HG02870 (cell line): Measurements from ENCODE around the gene NAT9.
A peak's percentile ranks its signal among the peaks of the same experiment; 100 is the strongest.

Source experiments
- ATAC-seq: cut with Tn5 transposase; IDR thresholded peaks from one replicate; pipeline ENCODE4 v1.9.1; 2021; ENCODE audit warnings: mild to moderate bottlenecking, moderate library complexity; ENCODE audit not compliant: unreplicated experiment

NAT9 gene

GRCh38 chr17:74780443-74781238, 4.5 kb upstream of the NAT9 start:
- ATAC-seq, result no peak

- peak; percentile 65 for ATAC-seq
These were observed 3.8 kb upstream of the NAT9 start for GRCh38 chr17:74779948-74780400.

- no peak for ATAC-seq
These were observed 3.4 kb upstream of the NAT9 start for GRCh38 chr17:74779501-74779900.

- no peak for ATAC-seq
These were observed 2.8 kb upstream of the NAT9 start for GRCh38 chr17:74778960-74779359.

DNA sequence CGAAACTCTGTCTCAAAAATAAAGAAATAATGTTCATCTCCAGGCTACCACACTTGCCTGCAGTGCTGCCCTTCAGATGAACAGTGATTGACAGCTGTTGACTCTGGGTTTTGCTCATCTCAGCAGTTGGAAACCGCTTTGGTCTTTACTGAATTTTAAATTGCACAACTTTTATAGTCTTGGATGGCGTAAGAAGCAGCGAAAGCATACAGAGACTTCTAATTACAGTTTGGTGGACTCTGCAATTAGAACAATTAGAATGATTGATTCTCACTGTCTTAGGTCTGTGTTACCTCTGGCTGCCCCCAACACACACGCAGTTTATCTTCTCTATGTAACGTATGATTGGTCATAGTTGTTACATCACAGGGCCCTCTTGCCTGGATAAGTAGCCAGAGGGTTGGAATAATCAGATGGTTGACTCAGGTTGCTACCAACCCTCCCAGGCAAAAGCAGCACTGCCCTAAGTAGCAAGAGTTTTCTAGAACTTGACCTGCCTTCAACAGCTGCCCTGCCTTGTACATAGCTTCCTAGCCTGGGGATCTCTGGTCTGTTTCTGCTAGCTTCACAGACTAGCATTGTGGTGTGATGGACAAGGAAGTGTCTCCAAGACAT, 1.9 kb upstream of the NAT9 start:
- no peak for ATAC-seq

DNA sequence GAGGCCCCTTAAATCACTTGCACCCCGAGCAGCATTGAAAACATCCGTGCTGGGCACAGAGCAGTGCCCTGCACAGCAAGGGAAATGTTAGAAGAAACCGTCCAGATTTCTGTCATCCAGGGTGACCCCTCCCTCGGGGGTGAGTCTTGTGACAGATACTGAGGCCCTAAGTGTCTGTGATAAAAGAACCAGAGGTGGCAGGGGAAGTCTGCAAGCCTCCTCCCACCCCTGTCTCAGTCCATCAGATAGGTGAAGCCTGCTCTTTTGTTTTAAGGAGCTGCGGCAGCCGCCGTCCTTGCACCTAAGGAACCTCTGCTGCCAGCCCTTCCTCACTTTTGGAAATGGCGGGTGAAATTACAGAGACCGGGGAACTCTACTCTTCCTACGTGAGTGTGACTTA, 845 bp upstream of the NAT9 start:
- no peak for ATAC-seq

DNA sequence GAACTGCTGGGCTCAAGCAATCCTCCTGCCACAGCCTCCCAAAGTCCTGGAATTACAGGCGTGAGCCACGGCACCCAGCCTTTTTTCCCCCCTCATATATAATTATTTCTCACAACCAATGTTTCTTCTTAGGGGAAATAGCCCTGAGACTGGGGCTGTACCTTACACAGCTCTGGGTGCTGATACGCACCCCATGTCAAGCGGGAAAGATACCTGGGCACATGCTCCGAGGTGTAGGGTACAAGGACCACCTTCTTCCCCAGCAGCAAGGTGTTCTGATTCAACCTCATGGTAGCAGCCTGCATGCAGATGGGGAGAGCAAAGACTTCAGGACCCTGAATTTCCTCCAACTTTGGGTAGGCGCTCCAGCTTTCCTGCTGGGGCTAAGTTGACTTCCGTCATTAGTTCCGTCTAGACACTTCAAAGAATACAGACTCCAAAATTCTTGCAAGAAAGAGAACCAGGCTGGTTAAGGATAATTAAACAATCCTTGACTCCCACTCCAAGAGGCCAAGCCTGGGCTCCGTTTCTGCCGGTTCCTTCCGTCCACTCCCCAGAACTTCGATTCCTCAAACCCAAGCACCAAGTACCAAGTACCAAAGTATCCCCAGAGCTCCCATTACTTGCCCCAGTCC, 619 bp downstream of the NAT9 start:
- no peak for ATAC-seq

GRCh38 chr17:74773871-74774286, 2.3 kb downstream of the NAT9 start:
- ATAC-seq, result no peak

DNA sequence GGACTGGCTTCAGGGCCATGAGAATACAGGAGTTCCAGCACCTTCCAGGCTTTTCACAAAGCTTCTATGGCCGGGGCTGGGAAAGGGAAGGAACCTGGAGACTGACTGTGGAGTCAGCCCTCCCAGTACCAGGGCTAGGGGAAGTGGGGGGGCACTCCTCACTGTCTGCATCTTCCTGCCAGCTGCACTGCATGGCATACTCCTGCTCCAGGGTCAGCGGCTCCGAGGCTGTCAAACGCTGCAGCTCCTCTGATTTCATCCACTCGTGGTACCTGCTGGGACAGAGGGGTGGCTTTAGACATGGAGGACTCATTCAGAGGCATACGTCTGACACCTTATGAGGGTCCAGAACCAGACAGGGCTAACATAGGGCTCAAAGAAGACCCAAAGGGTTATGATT, 2.7 kb downstream of the NAT9 start:
- no peak for ATAC-seq

DNA sequence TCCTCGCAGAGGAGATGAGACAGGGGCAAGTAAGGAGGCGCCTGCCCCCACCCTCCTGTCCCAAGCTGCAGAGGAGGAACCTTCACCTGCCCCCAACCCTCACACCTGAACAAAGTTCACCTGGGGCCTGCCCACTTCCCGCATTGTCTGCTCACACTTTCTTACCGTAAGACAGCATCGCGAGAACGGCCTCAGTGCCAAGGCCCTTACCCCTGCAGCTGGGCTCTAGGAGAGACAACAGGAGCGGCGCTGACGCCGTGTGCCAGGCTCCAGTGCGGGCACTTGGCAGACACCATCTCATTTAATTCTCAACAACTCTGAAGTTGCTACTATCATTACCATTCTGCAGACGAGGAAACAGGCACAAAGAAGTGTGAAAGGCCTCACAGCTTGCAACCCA, 4.1 kb downstream of the NAT9 start:
- no peak for ATAC-seq

- no peak for ATAC-seq
These were observed 4.7 kb downstream of the NAT9 start for GRCh38 chr17:74771319-74771914.

DNA sequence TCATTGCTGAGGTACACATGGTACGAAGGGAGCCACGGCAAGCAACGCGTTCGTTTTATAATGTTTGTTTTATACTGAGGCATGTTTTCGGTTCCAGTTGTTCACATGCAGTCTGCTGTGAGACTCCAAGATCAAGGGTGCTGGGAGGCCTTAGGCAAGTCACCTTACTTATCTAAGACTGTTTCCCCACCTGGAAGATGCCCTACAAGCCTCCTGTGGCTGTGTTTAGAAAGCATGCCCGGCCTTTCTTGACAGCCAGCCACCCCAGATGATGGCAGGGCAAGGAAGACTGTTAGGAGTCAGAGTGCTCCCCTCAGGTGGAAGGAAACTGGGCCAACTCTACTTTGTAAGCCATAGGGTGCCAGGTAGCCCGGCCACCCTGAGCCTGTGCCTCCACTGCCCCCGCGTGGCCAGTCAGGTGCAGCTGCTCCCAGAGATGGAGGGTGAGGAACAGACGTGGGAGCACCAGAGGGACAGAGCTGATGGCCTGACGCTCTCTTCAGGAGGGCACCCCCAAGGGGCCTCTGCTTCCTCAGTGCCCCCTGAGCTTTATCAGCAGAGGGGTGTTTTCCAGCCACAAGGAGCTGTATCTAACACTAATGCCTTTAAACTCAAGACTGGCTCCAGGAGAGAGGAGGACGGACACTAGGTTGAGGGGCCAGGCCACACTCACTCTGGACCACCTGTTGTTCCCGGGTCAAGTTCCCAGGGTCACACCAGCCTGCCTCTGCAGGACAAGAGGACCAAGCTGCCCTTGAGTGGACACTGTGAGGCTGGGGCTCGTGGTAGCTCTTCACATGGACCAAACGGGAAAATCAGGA, 5.4 kb downstream of the NAT9 start:
- no peak for ATAC-seq

GRCh38 chr17:74769856-74770497, 6.2 kb downstream of the NAT9 start:
- ATAC-seq, result no peak

DNA sequence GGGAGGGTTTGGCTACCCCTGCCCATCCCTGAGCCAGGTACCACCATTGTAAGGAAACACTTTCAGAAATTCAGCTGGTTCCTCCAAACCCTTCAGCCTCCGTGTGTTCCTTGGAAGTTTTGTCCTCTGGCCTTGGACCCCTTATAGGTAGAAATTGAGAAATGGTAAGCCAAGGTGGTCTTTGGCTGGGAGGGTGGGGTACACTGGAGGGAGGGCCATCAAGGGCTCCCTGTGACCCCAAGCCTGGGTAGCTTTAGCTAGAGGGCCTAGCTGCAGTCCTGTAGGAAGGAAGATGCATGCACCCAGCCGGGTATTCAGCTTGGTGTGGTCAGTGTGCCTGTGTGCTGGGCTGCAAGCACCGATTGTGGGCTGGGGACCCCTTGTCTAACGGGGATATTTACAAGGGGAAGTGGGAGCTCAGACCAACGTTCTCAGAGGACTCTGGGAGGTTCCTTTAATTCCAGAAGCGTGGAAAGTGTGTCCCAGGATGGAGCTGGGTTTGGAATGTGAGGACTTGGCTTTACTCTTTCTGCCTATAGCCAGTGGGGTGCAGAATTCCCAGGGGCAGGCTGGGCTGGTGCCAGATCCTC, 6.8 kb downstream of the NAT9 start:
- ATAC-seq, result no peak

DNA sequence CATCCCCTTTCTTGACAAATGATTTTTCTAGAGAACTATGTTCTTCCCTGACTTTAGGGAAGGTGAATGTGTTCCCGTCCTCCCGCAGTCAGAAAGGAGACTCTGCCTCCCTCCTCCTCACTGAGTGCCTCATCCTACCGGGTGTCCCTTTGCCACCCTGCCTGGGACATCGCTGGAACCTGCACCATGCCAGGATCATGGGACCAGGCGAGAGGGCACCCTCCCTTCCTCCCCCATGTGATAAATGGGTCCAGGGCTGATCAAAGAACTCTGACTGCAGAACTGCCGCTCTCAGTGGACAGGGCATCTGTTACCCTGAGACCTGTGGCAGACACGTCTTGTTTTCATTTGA, 7.4 kb downstream of the NAT9 start:
- no peak for ATAC-seq

GRCh38 chr17:74768069-74768762, 7.9 kb downstream of the NAT9 start:
- no peak for ATAC-seq

DNA sequence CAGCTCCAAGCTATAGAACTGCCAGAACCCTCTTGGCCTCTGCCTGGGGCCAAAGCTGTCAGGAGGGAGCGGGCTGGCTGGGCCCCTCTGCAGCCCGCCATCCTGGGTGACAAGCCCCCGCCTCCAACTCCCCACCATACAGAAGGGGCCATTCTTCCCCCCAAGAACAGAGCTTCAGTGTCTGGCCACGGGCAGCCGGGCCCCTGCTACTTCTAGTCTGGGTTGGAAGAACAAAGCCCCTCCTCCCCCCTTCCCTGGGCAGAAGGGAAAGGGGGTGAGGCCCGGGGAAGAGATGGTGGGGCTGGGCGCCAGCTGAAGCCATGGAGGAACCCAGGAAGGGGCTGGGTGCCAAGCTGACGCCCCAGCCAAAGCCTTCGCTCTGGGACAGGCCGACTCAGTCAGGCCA, 9.0 kb downstream of the NAT9 start:
- no peak for ATAC-seq

DNA sequence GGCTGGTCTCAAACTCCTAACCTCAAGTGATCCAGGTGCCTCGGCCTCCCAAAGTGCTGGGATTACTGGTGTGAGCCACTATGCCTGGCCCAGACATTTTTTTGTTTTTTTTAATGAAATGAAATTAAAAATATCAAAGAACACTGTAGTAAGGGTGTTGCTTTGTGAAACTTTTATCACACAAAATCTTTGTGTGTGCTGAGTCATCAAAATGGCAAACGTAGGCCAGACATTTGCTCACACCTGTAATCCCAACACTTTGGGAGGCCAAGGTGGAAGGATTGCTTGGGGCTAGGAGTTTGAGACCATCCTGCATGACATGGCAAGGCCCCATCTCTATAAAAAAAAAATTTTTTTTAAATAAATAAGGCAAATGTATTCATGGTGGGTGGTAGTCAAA, 9.7 kb downstream of the NAT9 start:
- ATAC-seq, result no peak

DNA sequence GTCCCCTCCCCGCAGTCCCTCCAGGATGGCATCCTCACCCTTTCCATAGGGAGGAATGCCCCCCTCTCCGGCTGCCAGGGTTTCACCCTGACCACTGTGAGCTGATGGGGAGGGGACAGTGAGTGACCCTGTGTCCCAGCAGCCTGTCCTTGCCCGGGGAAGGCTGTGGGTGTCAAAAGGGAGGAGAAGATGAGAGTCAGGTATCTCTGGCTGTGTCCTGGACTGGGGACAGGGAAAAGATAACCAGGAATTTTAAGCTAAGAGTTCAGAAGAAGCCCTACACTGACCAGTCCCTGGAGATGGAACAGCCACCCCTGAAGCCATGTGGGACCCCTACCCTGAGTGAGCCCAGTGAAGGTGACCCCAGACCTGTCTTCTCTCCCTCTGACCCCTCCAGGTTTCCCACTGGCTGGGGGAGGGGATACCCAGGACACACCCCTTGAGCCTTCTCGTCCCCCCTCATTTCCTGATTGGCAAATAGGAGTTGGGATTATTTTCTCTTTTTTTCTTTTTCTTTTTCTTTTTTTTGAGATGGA, 11.3 kb downstream of the NAT9 start:
- no peak for ATAC-seq
